Measurements from ENCODE around the gene SPOCK2. TPM values are rescaled to one million over a fixed set of nuclear protein-coding genes. Genes with fewer than 3 reads are reported as not detected.

SPOCK2 gene
- total RNA-seq, 1 donor from 2014 or later, result 3.2 TPM

DNA sequence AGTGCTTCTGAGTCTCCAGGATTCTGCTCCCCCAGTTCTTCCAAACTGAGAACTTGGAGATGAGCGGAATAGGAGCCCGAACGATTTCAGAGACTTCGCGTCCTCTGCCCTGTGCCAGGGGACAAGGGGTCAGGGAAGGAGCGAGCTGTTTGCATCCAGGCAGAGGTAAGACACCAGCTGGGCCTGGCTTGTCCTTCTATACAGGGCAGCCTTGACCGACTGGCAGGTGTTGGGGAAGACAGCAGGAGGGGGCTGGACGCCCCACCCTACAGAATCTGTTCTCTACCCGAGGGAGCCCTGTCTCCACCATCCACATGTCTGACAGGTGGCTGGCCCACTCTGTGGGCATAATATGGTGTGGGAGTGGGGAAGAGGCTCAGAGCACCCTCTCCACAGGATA lies 7.1 kb downstream of the SPOCK2 start:
- no peak overlapping the region for H3K9ac ChIP-seq
- peaks cover 15% of the 10 kb centered on the region for H3K27me3 Mint-ChIP-seq (ENCODE audit: insufficient read depth, low read depth)
- peaks cover 10% of the 10 kb centered on the region for H3F3A ChIP-seq (ENCODE audit: low read depth)
- no peak overlapping the region for H3K27ac Mint-ChIP-seq
- no peak overlapping the region for H3K27ac ChIP-seq
- no peak for TF ChIP-seq EZH2 (IDR thresholded peaks at IDR 0.05)
- TF ChIP-seq, protein P1, sequence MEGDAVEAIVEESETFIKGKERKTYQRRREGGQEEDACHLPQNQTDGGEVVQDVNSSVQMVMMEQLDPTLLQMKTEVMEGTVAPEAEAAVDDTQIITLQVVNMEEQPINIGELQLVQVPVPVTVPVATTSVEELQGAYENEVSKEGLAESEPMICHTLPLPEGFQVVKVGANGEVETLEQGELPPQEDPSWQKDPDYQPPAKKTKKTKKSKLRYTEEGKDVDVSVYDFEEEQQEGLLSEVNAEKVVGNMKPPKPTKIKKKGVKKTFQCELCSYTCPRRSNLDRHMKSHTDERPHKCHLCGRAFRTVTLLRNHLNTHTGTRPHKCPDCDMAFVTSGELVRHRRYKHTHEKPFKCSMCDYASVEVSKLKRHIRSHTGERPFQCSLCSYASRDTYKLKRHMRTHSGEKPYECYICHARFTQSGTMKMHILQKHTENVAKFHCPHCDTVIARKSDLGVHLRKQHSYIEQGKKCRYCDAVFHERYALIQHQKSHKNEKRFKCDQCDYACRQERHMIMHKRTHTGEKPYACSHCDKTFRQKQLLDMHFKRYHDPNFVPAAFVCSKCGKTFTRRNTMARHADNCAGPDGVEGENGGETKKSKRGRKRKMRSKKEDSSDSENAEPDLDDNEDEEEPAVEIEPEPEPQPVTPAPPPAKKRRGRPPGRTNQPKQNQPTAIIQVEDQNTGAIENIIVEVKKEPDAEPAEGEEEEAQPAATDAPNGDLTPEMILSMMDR (IDR thresholded peaks at IDR 0.05), result no peak
- TF ChIP-seq EZH2phosphoT487 (IDR thresholded peaks at IDR 0.05), result no peak
- no peak for DNase-seq (ENCODE audit: low spot score)
- no peaks in the 10 kb centered on the region for H4K20me1 ChIP-seq (ENCODE audit: low read depth)
- no peaks in the 10 kb centered on the region for H3K79me2 ChIP-seq (ENCODE audit: low read depth)
- no peaks in the 10 kb centered on the region for H3K36me3 Mint-ChIP-seq
- H3K4me3 Mint-ChIP-seq, result peak overlapping the region; percentile 41
- no peak overlapping the region for H3K4me3 ChIP-seq
- no peaks in the 10 kb centered on the region for H3K36me3 ChIP-seq
- no peaks in the 10 kb centered on the region for H3K9me3 Mint-ChIP-seq
- peaks cover 22% of the 10 kb centered on the region for H3K4me1 ChIP-seq
- H3K4me1 Mint-ChIP-seq, result peaks cover 41% of the 10 kb centered on the region
- no peak overlapping the region for H3K4me2 ChIP-seq
- H2AFZ ChIP-seq (replicated peaks), result no peak overlapping the region
- no peaks in the 10 kb centered on the region for H3K9me3 ChIP-seq (ENCODE audit: low read depth)
- H3K27me3 ChIP-seq, result peaks cover 25% of the 10 kb centered on the region

DNA sequence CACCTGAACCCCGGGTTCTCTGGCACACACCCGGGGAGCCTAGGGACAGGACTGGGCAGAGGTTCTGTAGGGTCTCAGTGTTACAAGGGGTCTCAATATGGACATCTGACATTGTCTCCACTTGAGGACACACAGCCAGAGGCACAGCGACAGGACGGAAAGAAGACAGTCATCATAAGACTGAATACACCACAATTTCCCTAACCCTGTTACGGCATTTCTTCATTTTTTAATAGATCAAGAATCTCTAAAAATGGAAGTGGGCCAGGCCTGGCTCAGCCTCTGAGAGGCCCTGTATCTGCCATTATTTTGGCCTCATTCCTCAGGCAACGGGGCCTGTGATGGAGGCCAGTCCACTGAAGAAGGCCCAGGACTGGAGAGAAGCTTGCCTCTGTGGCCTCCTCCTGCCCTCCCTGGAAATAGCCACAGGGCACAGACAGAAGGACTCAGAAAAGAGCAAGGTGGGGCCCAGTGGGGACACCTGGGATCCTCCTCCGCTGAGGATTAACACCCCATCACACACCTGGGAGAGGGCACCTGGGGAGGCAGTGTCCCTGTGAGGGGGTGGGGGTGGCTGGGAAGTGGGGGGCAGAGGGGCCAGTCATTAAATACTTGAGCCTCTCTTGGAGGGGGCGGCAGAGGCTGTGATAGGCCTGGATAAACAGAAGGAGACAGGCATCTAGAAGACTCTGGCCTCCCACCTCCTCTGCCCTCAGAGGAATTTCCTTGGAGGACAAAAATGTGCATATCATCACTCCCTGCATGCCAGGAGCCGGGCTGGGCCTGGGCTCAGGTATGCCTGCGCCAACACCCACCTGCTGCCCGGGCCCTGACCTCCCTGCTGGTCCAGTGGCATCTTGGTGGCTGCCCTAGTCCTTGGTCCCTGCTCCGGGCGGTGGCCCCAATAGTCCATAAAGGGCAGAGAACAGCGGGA lies 8.0 kb downstream of the SPOCK2 start:
- H3K27me3 Mint-ChIP-seq (ENCODE audit: insufficient read depth, low read depth), result peaks cover 8% of the 10 kb centered on the region
- DNase-seq (ENCODE audit: low spot score), result no peak
- Histone ChIP-seq H3K79me2 (ENCODE audit: low read depth) (no peaks in the 10 kb centered on the region), H3K27ac (no peak overlapping the region), H3K9me3 (ENCODE audit: low read depth) (no peaks in the 10 kb centered on the region), H3F3A (ENCODE audit: low read depth) (peaks cover 3% of the 10 kb centered on the region), H3K36me3 (no peaks in the 10 kb centered on the region), H2AFZ (replicated peaks) (no peak overlapping the region), H4K20me1 (ENCODE audit: low read depth) (no peaks in the 10 kb centered on the region), H3K27me3 (peaks cover 16% of the 10 kb centered on the region), H3K9ac (no peak overlapping the region), H3K4me1 (peaks cover 22% of the 10 kb centered on the region), H3K4me2 (no peak overlapping the region), H3K4me3 (no peak overlapping the region)
- H3K27ac Mint-ChIP-seq, result peak overlapping the region; percentile 95
- TF ChIP-seq, protein P1 (IDR thresholded peaks at IDR 0.05), result no peak
- TF ChIP-seq EZH2 (IDR thresholded peaks at IDR 0.05) (no peak), EZH2phosphoT487 (IDR thresholded peaks at IDR 0.05) (no peak)
- no peaks in the 10 kb centered on the region for H3K36me3 Mint-ChIP-seq
- H3K4me3 Mint-ChIP-seq, result no peak overlapping the region
- H3K4me1 Mint-ChIP-seq, result peaks cover 40% of the 10 kb centered on the region
- no peaks in the 10 kb centered on the region for H3K9me3 Mint-ChIP-seq

DNA sequence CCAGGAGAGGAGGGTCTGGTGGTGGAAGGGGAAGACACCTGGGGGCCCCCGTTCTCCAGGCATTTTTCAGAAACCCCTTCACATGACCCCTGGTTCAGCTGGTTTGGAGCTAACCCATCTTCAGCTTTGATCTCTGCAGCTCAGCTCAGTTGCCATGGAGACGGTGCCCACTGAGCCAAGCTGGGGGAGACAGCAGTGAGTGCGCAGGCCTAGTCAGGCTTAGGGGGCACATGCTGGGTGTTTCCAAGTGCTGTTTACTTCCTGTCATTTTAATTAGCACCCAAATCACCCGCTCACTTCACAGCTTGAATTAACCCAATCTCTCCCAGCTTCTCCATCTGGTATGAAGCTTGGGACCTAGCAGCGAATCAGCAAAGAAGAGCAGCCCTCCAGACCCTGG lies 9.0 kb downstream of the SPOCK2 start:
- Histone ChIP-seq H3K4me3 (no peak overlapping the region), H4K20me1 (ENCODE audit: low read depth) (no peaks in the 10 kb centered on the region)
- peaks cover 35% of the 10 kb centered on the region for H3K4me1 Mint-ChIP-seq

More for the DNA sequence above, 9.0 kb downstream of the SPOCK2 start:
- Histone ChIP-seq H3K27ac (no peak overlapping the region), H3K9me3 (ENCODE audit: low read depth) (no peaks in the 10 kb centered on the region), H3F3A (ENCODE audit: low read depth) (peaks cover 3% of the 10 kb centered on the region), H3K4me1 (peaks cover 18% of the 10 kb centered on the region), H3K27me3 (peaks cover 7% of the 10 kb centered on the region), H3K79me2 (ENCODE audit: low read depth) (no peaks in the 10 kb centered on the region), H2AFZ (replicated peaks) (no peak overlapping the region), H3K36me3 (no peaks in the 10 kb centered on the region), H3K9ac (no peak overlapping the region), H3K4me2 (peak overlapping the region; percentile 45)
- TF ChIP-seq, protein P1 (IDR thresholded peaks at IDR 0.05), result no peak
- TF ChIP-seq EZH2 (IDR thresholded peaks at IDR 0.05), result no peak
- TF ChIP-seq EZH2phosphoT487 (IDR thresholded peaks at IDR 0.05), result no peak
- Mint-ChIP-seq H3K4me3 (peak overlapping the region; percentile 58), H3K9me3 (no peaks in the 10 kb centered on the region), H3K27me3 (ENCODE audit: insufficient read depth, low read depth) (peaks cover 8% of the 10 kb centered on the region), H3K36me3 (no peaks in the 10 kb centered on the region), H3K27ac (peak overlapping the region; percentile 95)
- DNase-seq (ENCODE audit: low spot score), result peak; percentile 72

Measured in neural progenitor cell (in vitro differentiated cells).